Left cardiac atrium (tissue), 4 donors: ENCODE measurements around the gene EIF4G3. TPM values are rescaled to one million over a fixed set of nuclear protein-coding genes. Genes with fewer than 3 reads are reported as not detected.
"Not testable (repeated sequence)": the region's sequence is repeated elsewhere in the genome, so short reads cannot be mapped to it uniquely, and the experiment has no call there.

Experiments used
- ATAC-seq, 2 donors: fragments of 200-7000 bp; cut with Tn5 transposase; one replicate each; pipeline ENCODE4 v1.9.1; 2020; ENCODE audit warnings: mild to moderate bottlenecking in 2 of 2, moderate library complexity in 2 of 2
- DNase-seq: peaks from one replicate; pipeline ENCODE4 v3.0.0-alpha.2; 2020
- intact Hi-C, 2 donors: fragments of 100-400 bp; cut with DNase I; formaldehyde crosslinking; loops; one replicate each; pipeline versions ENCODE4 v1.14.1 to v1.15.1; 2022 to 2023
- total RNA-seq, 2 donors: library from RNA; stranded (reverse); fragmentation: NEBNext Ultra II Directional; extraction: Animal tissue kit (Norgen Biotek cat#: 25700); gene quantifications; one replicate each; pipeline ENCODE4 v1.2.1, GENCODE V29; 2021
- donor health status: DM: no; HTN: yes; CAD: no.
- donor health status: DM: no; HTN: yes; CAD: no; lungs with severe emphysema.
- donor health status: DM: yes; HTN: yes; CAD: no.
- donor health status: Dilated cardiomyopathy.

The EIF4G3 gene
- total RNA-seq, 2 donors from 2014 or later, result 38.2 to 48.2 TPM

GRCh38 chr1:21160263-21160796, 16.4 kb downstream of the EIF4G3 start:
- ATAC-seq, result no peak
- intact Hi-C loops, result no loop called here
- DNase-seq, result no peak

- DNase-seq, result no peak
- ATAC-seq, result no peak
- intact Hi-C loops, result no loop called here
Observed at GRCh38 chr1:21157868-21158267, 18.8 kb downstream of the EIF4G3 start.

GRCh38 chr1:21157054-21157453, 19.6 kb downstream of the EIF4G3 start:
- ATAC-seq (no peak), DNase-seq (no peak)
- intact Hi-C loops, result no loop called here

GRCh38 chr1:21156019-21156418, 20.7 kb downstream of the EIF4G3 start:
- DNase-seq (no peak), ATAC-seq (no peak)
- intact Hi-C loops, result no loop called here

GRCh38 chr1:21154717-21155116, 22.0 kb downstream of the EIF4G3 start:
- DNase-seq (no peak), ATAC-seq (no peak)
- intact Hi-C loops, result no loop called here

- DNase-seq, result no peak
- intact Hi-C loops, result no loop called here
- no peak for ATAC-seq
Observed at GRCh38 chr1:21153388-21153787, 23.3 kb downstream of the EIF4G3 start.

GRCh38 chr1:21152423-21153100, 24.1 kb downstream of the EIF4G3 start:
- ATAC-seq (no peak), DNase-seq (peak; percentile 34)

GRCh38 chr1:21149855-21150432, 26.8 kb downstream of the EIF4G3 start:
- ATAC-seq (peak; percentile 73 to 76), DNase-seq (no peak)
- intact Hi-C loops, result no loop called here

More at GRCh38 chr1:21152423-21153100, 24.1 kb downstream of the EIF4G3 start:
- intact Hi-C loops, result no loop called here

GRCh38 chr1:21149430-21149854, 27.3 kb downstream of the EIF4G3 start:
- DNase-seq, result no peak
- ATAC-seq, result peak; percentile 73 to 88
- intact Hi-C loops, result no loop called here

GRCh38 chr1:21143752-21144151, 32.9 kb downstream of the EIF4G3 start:
- intact Hi-C loops, result no loop called here

GRCh38 chr1:21143138-21143537, 33.6 kb downstream of the EIF4G3 start:
- DNase-seq (no peak), ATAC-seq (no peak)
- intact Hi-C loops, result no loop called here

More at GRCh38 chr1:21143752-21144151, 32.9 kb downstream of the EIF4G3 start:
- DNase-seq (no peak), ATAC-seq (no peak)

GRCh38 chr1:21141030-21141429, 35.7 kb downstream of the EIF4G3 start:
- no peak for DNase-seq
- intact Hi-C loops, result no loop called here
- no peak for ATAC-seq

- intact Hi-C loops, result no loop called here
- ATAC-seq (peak; percentile 42 to 59), DNase-seq (peak; percentile 36)
Observed at GRCh38 chr1:21139601-21140000, 37.1 kb downstream of the EIF4G3 start.

GRCh38 chr1:21136344-21136743, 40.4 kb downstream of the EIF4G3 start:
- ATAC-seq, intact Hi-C loops, DNase-seq: not testable (repeated sequence)

GRCh38 chr1:21131200-21131599, 45.5 kb downstream of the EIF4G3 start:
- no peak for ATAC-seq
- intact Hi-C loops, result no loop called here
- DNase-seq, result no peak

GRCh38 chr1:21129407-21129806, 47.3 kb downstream of the EIF4G3 start:
- ATAC-seq, result no peak
- no peak for DNase-seq
- intact Hi-C loops, result no loop called here

- no peak for DNase-seq
- intact Hi-C loops, result no loop called here
- no peak for ATAC-seq
Observed at GRCh38 chr1:21126324-21126723, 50.4 kb downstream of the EIF4G3 start.

- DNase-seq, result no peak
- intact Hi-C loops, result no loop called here
- no peak for ATAC-seq
Observed at GRCh38 chr1:21124846-21125245, 51.9 kb downstream of the EIF4G3 start.

GRCh38 chr1:21123287-21123948, 53.3 kb downstream of the EIF4G3 start:
- ATAC-seq (no peak), DNase-seq (no peak)
- intact Hi-C loops, result no loop called here

- intact Hi-C loops, result no loop called here
Observed at GRCh38 chr1:21121764-21122471, 54.8 kb downstream of the EIF4G3 start.

More at GRCh38 chr1:21121764-21122471, 54.8 kb downstream of the EIF4G3 start:
- no peak for ATAC-seq
- DNase-seq, result no peak
